Ectodermal cell (in vitro differentiated cells): ENCODE measurements around the gene LIN7A.

ENCODE experiments used
- H3K27ac ChIP-seq: 2 replicates; pipeline ENCODE4 v1.7.0; 2013; ENCODE audit warnings: mild to moderate bottlenecking, low read depth, low read length; ENCODE audit not compliant: insufficient read depth, poor library complexity, severe bottlenecking
- H3K27me3 ChIP-seq: 2 replicates; pipeline ENCODE4 v1.7.0; 2013; ENCODE audit warnings: mild to moderate bottlenecking, low read length; ENCODE audit not compliant: insufficient read depth, control insufficient read depth, poor library complexity, severe bottlenecking
- H3K36me3 ChIP-seq: one replicate; pipeline ENCODE4 v1.7.0; 2013; ENCODE audit warnings: low read length; ENCODE audit not compliant: control insufficient read depth, insufficient read depth
- H3K4me1 ChIP-seq: one replicate; pipeline ENCODE4 v1.7.0; 2013; ENCODE audit warnings: low read length; ENCODE audit not compliant: control insufficient read depth, insufficient read depth
- H3K4me3 ChIP-seq: 2 replicates; pipeline ENCODE4 v1.7.0; 2013; ENCODE audit warnings: low read depth, low read length, control low read depth; ENCODE audit not compliant: insufficient read depth
- H3K9me3 ChIP-seq: 2 replicates; pipeline ENCODE4 v1.7.0; 2013; ENCODE audit warnings: mild to moderate bottlenecking, low read length, moderate library complexity; ENCODE audit not compliant: control insufficient read depth
- WGBS, 2 experiments: methylation state at CpG; one replicate each; pipeline ENCODE4 v1.1.7; 2013; ENCODE audit warnings: missing lambda C conversion rate in 2 of 2; 5-methylcytosine and 5-hydroxymethylcytosine counted together

The LIN7A gene

GRCh38 chr12:80745851-80746505, 191.8 kb downstream of the LIN7A start:
- Histone ChIP-seq H3K4me1 (no peaks in the 10 kb centered on the region), H3K4me3 (no peak overlapping the region), H3K27me3 (no peaks in the 10 kb centered on the region), H3K36me3 (no peaks in the 10 kb centered on the region), H3K9me3 (no peaks in the 10 kb centered on the region), H3K27ac (no peak overlapping the region)
- WGBS, 2 experiments, result 77 to 80% methylated on average over 6 of the region's 6 CpGs
